ENCODE data around the gene NKTR. TPM values are rescaled to one million over a fixed set of nuclear protein-coding genes. Genes with fewer than 3 reads are reported as not detected.

The NKTR gene
- total and polyA plus RNA-seq, 9 of the 15 experiments (the other 6 are each of a cell fraction or from before 2014, with no cell fraction given) = 19.7 to 123 (median 92.6) TPM

DNA sequence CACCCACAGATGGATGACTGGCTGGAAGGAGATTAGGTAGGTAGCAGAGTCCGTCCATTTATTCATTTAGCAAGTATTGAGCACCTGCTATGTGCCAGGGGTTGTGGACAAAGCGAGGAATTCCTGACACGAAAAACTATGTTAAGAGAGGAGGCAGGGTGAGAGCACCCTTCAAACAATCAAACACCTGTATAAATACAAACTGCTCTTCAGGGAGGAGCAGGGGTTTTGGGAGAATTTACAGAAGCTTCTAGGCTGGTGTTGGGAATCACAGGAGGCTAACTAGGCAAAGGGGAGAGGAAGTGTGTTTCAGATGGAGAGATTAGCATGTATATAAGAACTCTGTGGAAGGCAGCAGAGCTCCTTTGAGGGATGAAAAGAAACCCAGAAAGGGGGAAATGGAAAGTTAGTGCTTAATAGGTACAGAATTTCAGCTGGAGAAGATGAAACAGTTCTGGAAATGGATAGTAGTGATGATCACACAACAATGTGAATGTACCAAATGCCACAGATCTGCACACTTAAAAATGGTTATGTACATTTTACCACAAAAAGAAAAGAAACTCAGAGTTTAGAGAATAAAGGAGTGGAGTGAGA, 17.9 kb upstream of the NKTR start (continued):
- TF ChIP-seq, protein P1, sequence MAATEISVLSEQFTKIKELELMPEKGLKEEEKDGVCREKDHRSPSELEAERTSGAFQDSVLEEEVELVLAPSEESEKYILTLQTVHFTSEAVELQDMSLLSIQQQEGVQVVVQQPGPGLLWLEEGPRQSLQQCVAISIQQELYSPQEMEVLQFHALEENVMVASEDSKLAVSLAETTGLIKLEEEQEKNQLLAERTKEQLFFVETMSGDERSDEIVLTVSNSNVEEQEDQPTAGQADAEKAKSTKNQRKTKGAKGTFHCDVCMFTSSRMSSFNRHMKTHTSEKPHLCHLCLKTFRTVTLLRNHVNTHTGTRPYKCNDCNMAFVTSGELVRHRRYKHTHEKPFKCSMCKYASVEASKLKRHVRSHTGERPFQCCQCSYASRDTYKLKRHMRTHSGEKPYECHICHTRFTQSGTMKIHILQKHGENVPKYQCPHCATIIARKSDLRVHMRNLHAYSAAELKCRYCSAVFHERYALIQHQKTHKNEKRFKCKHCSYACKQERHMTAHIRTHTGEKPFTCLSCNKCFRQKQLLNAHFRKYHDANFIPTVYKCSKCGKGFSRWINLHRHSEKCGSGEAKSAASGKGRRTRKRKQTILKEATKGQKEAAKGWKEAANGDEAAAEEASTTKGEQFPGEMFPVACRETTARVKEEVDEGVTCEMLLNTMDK (IDR thresholded peaks at IDR 0.05; ENCODE audit: borderline replicate concordance, insufficient read depth, low read depth, low read length, poor library complexity, severe bottlenecking) = no peak
- peak; percentile 26; the same call in 1 of the 2 replicates for TF ChIP-seq ZNF197 (CRISPR knock-in tag; IDR thresholded peaks at IDR 0.05; ENCODE audit: low read depth)
- TF ChIP-seq, protein P2, sequence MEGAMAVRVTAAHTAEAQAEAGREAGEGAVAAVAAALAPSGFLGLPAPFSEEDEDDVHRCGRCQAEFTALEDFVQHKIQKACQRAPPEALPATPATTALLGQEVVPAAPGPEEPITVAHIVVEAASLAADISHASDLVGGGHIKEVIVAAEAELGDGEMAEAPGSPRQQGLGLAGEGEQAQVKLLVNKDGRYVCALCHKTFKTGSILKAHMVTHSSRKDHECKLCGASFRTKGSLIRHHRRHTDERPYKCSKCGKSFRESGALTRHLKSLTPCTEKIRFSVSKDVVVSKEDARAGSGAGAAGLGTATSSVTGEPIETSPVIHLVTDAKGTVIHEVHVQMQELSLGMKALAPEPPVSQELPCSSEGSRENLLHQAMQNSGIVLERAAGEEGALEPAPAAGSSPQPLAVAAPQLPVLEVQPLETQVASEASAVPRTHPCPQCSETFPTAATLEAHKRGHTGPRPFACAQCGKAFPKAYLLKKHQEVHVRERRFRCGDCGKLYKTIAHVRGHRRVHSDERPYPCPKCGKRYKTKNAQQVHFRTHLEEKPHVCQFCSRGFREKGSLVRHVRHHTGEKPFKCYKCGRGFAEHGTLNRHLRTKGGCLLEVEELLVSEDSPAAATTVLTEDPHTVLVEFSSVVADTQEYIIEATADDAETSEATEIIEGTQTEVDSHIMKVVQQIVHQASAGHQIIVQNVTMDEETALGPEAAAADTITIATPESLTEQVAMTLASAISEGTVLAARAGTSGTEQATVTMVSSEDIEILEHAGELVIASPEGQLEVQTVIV (CRISPR knock-in tag; IDR thresholded peaks at IDR 0.05; ENCODE audit: borderline replicate concordance) = no peak
- 0 out of 2 replicates have a peak, but pooled peaks have one; percentile 5 for TF ChIP-seq BCOR (IDR thresholded peaks at IDR 0.05)
- TF ChIP-seq, protein P3, sequence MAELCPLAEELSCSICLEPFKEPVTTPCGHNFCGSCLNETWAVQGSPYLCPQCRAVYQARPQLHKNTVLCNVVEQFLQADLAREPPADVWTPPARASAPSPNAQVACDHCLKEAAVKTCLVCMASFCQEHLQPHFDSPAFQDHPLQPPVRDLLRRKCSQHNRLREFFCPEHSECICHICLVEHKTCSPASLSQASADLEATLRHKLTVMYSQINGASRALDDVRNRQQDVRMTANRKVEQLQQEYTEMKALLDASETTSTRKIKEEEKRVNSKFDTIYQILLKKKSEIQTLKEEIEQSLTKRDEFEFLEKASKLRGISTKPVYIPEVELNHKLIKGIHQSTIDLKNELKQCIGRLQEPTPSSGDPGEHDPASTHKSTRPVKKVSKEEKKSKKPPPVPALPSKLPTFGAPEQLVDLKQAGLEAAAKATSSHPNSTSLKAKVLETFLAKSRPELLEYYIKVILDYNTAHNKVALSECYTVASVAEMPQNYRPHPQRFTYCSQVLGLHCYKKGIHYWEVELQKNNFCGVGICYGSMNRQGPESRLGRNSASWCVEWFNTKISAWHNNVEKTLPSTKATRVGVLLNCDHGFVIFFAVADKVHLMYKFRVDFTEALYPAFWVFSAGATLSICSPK (IDR thresholded peaks at IDR 0.05; ENCODE audit: borderline replicate concordance) = 0 out of 2 replicates have a peak, but pooled peaks have one; percentile 59
- TF ChIP-seq SMARCC2 (IDR thresholded peaks at IDR 0.05; ENCODE audit: low read depth) = peak; percentile 45; the same call in 1 of the 2 replicates
- TF ChIP-seq ZNF766 (CRISPR knock-in tag; conservative IDR thresholded peaks at IDR 0.05) = 0 out of 2 replicates have a peak, but pooled peaks have one; percentile 37
- TF ChIP-seq SMARCA5 (IDR thresholded peaks at IDR 0.05) = 0 out of 2 replicates have a peak, but pooled peaks have one; percentile 43
- TF ChIP-seq, protein P4, sequence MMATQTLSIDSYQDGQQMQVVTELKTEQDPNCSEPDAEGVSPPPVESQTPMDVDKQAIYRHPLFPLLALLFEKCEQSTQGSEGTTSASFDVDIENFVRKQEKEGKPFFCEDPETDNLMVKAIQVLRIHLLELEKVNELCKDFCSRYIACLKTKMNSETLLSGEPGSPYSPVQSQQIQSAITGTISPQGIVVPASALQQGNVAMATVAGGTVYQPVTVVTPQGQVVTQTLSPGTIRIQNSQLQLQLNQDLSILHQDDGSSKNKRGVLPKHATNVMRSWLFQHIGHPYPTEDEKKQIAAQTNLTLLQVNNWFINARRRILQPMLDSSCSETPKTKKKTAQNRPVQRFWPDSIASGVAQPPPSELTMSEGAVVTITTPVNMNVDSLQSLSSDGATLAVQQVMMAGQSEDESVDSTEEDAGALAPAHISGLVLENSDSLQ (IDR thresholded peaks at IDR 0.05) = 0 out of 2 replicates have a peak, but pooled peaks have one; percentile 1

Measured in K562 (cell line).